ENCODE results near the gene LTK. TPM values are rescaled to one million over a fixed set of nuclear protein-coding genes. Genes with fewer than 3 reads are reported as not detected.

The LTK gene
- total and polyA plus RNA-seq, 12 donors: 0.11 to 1.6 (median 0.49) TPM

DNA sequence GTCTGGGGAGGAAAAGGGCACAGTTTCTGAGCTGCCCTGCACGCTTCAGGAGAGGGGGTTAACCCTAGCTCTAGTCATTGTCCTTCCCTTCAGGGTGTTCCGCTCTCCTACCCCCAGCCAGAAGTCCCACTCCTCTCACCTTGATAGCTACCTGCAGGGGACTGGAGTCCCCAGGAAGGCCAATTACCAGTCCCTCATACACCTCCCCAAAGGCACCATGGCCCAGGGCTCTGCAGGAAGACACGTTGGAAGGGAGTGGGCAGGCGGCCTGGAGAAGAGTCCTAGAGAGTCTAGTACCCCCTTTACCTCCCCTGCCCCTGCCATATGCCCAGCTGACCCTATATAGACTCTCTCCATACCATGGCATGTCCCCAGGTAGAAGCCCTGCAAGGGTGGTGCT lies 7.9 kb downstream of the LTK start:
- ATAC-seq: no peak
- WGBS, 2 donors: 87 to 96% methylated on average over 4 of the region's 4 CpGs

DNA sequence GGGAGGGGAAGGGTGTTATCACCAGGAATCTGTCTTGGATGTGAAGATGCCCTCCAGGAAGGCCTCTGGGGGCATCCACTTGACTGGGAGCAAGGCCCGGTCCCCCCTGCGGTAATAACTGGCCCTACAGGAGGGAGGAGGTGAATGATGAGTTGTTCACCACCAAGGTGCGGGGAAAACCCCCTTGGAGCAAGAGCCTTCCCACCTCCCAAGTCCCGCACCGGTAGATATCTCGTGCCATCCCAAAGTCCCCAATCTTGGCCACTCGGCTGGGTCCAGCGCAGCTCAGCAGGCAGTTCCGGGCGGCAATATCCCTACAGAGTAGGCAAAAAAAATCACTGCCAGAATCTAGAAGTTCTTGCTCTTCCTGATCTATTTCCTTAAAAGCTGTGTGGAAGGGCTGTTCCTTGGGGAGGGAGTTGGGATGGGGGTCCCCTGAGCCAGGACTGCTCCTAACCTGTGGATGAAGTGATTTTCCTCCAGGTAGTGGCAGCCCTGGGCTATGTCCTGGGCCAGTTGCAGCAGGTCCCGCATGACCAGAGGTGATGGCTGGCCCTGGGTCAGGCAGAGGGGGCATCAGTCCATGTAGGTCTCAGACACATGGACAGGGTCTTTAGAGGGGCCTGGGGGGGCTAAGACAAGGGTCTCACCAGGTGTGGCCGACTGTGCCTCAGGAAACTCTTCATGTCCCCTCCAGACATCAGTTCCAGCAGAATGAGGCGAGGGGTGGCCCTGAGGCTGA lies 8.7 kb downstream of the LTK start:
- intact Hi-C loops (cut with DNase I): no loop called here
- 93 to 95% methylated on average over 13 of the region's 13 CpGs for WGBS, 2 donors

More for the DNA sequence above, 7.9 kb downstream of the LTK start:
- H3K27me3 ChIP-seq: peaks cover 21 to 43% (median 41%) of the 10 kb centered on the region in 7 donors
- H3K4me1 ChIP-seq: peaks cover 9 to 25% (median 20%) of the 10 kb centered on the region in 9 donors
- H3K36me3 ChIP-seq: no peaks in the 10 kb centered on the region
- intact Hi-C loops (cut with DNase I): no loop called here
- no peak overlapping the region for H3K27ac ChIP-seq
- TF ChIP-seq, protein P1, sequence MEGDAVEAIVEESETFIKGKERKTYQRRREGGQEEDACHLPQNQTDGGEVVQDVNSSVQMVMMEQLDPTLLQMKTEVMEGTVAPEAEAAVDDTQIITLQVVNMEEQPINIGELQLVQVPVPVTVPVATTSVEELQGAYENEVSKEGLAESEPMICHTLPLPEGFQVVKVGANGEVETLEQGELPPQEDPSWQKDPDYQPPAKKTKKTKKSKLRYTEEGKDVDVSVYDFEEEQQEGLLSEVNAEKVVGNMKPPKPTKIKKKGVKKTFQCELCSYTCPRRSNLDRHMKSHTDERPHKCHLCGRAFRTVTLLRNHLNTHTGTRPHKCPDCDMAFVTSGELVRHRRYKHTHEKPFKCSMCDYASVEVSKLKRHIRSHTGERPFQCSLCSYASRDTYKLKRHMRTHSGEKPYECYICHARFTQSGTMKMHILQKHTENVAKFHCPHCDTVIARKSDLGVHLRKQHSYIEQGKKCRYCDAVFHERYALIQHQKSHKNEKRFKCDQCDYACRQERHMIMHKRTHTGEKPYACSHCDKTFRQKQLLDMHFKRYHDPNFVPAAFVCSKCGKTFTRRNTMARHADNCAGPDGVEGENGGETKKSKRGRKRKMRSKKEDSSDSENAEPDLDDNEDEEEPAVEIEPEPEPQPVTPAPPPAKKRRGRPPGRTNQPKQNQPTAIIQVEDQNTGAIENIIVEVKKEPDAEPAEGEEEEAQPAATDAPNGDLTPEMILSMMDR (IDR thresholded peaks at IDR 0.05): no peak
- no peak for DNase-seq
- no peaks in the 10 kb centered on the region for H3K9me3 ChIP-seq
- no peak overlapping the region for H3K4me3 ChIP-seq

DNA sequence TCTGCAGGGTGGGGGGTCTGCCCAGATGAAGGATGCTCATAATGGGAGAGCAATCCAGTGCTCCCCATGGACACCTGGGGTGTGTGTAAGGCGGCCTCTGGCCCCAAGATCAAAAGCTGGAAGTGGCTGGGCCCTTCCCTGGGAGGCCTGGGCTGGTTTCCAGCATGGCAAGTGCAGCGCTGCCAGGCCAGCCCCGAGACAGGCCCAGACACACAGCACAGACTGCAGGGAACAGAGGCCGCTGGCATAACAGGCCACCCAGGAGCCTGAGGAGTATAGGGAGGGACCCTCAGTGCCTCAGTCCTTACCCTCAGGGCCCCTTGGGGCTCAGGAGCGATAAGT lies 10.0 kb downstream of the LTK start:
- 85 to 86% methylated on average over 5 of the region's 5 CpGs for WGBS, 2 donors

More for the DNA sequence above, 8.7 kb downstream of the LTK start:
- H3K9me3 ChIP-seq: no peaks in the 10 kb centered on the region
- TF ChIP-seq, protein P1 (IDR thresholded peaks at IDR 0.05): no peak
- no peak for ATAC-seq
- DNase-seq: no peak
- peaks cover 21 to 48% (median 44%) of the 10 kb centered on the region in 7 donors for H3K27me3 ChIP-seq
- H3K36me3 ChIP-seq: no peaks in the 10 kb centered on the region
- H3K27ac ChIP-seq: no peak overlapping the region
- peaks cover 9 to 25% (median 20%) of the 10 kb centered on the region in 9 donors for H3K4me1 ChIP-seq
- H3K4me3 ChIP-seq: no peak overlapping the region

DNA sequence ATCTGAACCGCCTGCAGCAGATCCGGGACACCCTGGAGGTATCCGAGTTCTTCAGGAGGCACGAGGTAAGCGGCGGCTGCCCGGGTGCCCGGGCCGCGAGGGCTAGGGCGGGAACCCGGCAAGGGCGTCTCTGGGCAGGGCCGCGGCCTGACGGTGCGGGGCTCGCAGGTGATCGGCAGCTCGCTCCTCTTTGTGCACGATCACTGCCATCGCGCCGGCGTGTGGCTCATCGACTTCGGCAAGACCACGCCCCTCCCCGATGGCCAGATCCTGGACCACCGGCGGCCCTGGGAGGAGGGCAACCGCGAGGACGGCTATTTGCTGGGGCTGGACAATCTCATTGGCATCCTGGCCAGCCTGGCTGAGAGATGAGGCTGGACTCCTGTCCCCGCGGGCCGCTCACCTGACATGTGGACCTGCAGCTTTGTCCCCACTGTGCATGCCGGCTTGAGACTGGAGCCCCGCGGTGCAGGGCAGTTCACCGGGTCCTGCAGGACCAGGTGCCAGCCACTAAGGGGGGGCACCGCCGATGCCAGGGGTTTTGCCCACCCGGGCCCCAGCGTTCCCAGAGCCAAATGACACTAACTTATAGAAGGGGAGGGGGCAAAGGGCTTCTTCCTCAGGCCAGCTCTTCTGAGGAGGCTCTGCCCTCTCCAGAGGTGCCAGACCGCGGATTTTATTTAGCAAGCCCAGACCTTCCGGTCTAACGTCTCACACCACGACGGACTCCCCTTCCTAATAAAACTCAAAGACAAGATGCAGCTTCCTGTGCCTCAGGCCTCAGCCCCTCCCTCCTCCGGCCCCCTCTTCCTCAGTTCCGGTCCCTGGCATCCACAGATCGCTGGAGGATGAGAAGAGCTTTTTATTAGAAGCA lies 10.6 kb downstream of the LTK start:
- Histone ChIP-seq H3K4me3 (peak overlapping the region in 6 of 10 donors; percentile 14 to 40 (median 26)), H3K4me1 (peaks cover 9 to 25% (median 20%) of the 10 kb centered on the region in 9 donors), H3K36me3 (no peaks in the 10 kb centered on the region), H3K27me3 (peaks cover 21 to 64% (median 58%) of the 10 kb centered on the region in 7 donors), H3K27ac (no peak overlapping the region), H3K9me3 (no peaks in the 10 kb centered on the region)
- intact Hi-C loops (cut with DNase I): no loop called here
- WGBS, 2 donors: 26 to 39% methylated on average over 52 to 54 of the region's 54 CpGs
- DNase-seq (no peak), ATAC-seq (no peak)
- TF ChIP-seq, protein P1 (IDR thresholded peaks at IDR 0.05): no peak

More for the DNA sequence above, 10.0 kb downstream of the LTK start:
- no peak for DNase-seq
- H3K36me3 ChIP-seq: no peaks in the 10 kb centered on the region
- ATAC-seq: no peak
- H3K27ac ChIP-seq: no peak overlapping the region
- intact Hi-C loops (cut with DNase I): no loop called here
- peaks cover 21 to 61% (median 55%) of the 10 kb centered on the region in 7 donors for H3K27me3 ChIP-seq
- no peak overlapping the region for H3K4me3 ChIP-seq
- H3K9me3 ChIP-seq: no peaks in the 10 kb centered on the region
- TF ChIP-seq, protein P1 (IDR thresholded peaks at IDR 0.05): no peak
- peaks cover 9 to 25% (median 20%) of the 10 kb centered on the region in 9 donors for H3K4me1 ChIP-seq
